GM21381 (cell line): Measurements from ENCODE around the gene AIM2.
"Not testable (repeated sequence)": the region's sequence is repeated elsewhere in the genome, so short reads cannot be mapped to it uniquely, and the experiment has no call there.

Experiments used
- ATAC-seq: cut with Tn5 transposase; IDR thresholded peaks from one replicate; pipeline ENCODE4 v1.9.1; 2021; ENCODE audit warnings: mild to moderate bottlenecking, moderate library complexity; ENCODE audit not compliant: unreplicated experiment

The AIM2 gene, protein sequence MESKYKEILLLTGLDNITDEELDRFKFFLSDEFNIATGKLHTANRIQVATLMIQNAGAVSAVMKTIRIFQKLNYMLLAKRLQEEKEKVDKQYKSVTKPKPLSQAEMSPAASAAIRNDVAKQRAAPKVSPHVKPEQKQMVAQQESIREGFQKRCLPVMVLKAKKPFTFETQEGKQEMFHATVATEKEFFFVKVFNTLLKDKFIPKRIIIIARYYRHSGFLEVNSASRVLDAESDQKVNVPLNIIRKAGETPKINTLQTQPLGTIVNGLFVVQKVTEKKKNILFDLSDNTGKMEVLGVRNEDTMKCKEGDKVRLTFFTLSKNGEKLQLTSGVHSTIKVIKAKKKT

DNA sequence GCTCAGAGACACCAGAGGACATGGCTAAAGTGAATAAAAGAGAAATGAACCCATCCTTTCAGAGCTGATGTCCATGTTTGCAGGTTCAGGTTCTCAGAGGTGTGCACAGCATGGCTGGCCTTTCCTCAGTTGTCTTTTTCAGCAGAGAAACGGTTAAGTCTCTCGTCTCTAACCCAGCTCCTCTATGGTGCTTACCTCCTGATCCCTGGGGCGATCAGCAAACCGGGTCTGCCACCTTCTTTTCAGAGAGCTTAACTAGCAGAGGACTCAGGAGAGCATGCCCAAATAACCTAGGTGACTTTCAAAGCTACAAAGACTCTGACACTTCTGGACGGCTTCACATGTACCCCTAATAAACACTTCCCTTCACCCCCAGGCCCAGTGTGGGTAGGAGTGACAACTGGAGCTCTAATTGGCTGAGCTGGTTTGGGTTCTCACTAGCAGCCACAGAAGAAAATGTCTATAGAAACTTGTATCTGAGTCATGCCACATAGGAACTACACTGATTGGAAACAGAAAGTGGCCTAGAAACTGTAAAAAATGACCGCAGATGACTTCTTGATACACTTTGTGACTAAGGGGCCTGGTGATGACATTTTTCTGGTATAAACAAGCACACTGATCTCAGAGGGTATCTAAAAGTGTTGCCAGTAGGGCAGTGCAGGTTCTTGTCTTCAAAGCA lies at the start of gene AIM2:
AIM2 (minus strand) TSS at position 329 of the 682 bp plus-strand sequence. CDS start 3,267 bp downstream, outside the sequence.
- peak; percentile 84 for ATAC-seq

DNA sequence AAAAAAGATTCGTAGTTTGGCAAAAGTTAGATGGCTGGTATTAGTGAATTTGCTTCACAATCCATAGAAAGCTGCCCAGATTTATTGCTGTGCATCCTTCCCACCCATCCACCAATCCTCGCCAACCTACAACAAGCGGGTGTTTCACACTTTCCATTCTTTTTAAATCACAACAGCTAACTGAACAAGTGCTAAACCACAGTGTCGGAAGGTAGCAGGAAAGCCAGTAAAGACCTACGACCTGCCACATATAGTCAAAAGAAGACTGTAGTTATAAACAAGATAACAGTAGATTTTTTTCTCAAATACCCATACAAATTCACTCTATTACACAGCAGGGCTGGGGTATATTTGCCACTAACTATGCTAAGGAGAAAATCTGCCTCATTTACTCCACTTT lies 47.0 kb upstream of the AIM2 start:
- no peak for ATAC-seq

DNA sequence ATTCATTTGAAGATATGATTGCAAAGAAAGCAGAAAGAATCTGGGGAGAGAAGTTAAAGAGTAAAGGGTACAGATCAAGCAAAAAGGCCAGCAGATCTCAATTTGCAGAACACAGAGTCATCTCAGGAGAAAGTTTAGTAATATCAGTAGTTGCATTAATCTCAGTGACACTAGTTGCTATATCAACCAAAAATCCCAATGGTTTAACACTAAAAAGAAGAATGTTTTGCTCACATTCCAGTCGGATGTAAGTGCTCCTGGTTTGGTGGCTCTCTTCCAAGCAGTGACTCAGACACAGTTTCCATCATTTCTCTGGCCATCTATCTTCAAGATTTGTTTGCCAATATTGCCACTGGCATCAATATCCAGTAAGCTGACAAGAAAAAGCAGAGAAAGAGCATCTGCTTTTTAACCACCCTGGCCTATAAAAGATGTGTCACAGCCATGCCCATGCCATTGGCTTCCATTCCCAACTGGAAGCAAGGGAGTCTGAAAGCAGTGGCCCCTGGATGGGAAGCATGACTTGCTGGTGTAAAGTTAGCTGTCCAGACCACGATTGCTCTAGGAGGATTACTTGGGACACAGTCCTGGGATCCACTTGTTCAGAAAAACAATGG lies 45.5 kb upstream of the AIM2 start:
- ATAC-seq, result peak; percentile 83

DNA sequence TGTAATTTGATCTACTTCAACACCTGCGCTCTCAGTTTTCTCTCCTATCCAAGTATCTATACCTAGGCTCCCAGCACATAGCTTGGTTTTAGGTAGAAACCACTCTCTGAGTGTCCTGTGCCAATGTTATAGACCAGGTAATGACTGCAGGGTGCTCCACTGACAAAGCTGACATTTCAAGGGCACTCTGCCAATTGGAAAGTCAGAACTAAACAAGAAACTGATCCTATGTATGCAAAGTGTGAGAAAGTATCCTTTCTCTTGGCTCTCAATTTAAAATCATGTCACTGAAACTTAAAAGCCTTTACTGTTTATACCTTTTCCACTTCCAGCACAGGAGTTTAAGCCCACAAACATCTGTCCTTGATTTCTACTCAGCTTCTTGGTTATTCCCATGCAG lies 45.0 kb upstream of the AIM2 start:
- ATAC-seq, result peak; percentile 61

DNA sequence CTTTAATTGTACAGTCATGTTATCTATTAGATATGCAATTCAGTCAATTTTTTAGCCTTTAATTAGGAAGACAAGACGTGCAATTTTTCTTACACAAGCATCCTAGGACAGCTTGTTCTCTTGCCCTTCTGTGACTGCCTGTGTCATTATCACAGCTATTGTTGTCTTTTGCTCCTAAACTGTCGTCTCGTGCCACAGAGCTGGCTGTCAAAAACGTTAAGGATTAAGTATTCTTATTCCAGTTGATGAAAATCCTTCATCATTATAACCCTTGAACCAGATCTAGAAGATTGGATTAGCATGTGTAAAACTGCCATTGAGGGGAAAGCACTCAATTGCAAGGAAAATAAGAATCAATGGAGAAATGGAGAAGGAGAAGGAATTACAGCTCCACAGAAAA lies 43.8 kb upstream of the AIM2 start:
- ATAC-seq, result no peak

DNA sequence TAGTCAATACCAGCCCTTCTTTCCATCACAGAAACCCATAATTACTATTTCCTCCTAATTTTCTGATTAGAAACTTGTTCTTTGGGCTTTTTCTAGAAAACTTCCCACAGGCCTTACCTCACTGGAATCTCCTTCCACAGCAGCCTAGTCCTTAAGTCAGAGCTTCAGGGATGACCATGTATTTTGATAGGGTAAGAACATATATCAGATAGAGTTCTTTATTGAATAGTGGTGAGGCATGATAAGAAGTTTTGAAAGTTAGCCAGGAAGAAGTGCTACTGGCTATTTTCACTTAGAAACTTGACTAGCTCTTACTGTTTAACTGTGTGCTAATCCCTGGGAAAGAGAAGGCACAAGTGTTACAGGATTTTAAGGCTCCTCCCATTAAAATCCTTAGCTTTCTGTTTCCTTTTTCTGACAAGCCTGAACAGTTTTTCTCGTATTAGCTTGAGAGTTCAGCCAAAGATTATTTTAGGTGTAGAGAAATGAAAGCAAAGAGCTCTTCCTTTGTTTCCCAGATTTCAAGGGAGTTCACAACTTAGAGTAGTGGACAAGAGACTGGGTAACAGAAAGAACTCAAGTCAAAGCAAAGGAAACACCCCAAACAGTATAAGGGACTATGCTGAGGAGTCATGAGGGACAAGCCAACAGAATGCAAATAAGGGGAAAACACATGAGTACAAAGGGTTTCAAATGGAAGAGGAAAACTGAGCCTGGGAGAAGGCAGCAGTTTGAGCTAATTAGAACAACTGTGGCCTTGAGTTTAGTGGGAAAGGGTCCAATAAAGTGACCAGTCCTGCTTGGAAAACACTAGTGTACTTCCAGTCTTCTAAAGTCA lies 37.2 kb upstream of the AIM2 start:
- ATAC-seq, result no peak

DNA sequence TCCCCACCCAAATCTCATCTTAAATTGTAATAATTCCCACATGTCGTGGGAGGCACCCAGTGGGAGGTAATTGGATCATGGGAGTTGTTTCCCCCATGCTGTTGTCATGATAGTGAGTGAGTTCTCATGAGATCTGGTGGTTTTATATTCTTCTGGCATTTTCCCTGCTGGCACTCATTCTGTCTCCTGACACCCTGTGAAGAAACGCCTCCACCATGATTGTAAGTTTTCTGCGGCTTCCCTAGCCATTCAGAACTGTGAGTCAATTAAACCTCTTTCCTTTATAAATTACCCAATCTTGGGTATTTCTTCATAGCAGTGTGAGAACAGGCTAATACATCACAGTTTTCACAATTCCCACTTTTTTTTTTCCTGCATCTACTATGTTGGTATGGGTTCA lies 26.5 kb upstream of the AIM2 start:
- ATAC-seq, result not testable (repeated sequence)

DNA sequence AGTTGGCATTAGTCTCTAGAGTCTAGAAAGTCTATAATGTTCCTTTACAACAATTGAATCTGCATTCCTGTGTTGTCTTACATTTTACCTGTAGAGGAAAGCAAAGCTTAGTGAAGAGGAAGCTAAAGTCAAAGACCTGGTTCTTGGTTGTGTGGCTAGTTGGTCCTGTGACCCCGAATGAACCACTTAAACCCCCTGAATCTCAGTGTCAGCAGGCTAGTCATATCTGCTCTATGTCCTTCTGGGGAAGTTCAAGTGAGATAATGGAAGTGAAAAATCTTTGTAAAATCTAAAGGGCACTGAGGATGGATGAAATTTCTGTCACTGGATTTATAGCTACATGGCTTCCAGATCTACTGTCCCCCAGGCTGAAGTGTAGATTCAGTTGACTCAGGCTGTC lies 24.0 kb upstream of the AIM2 start:
- ATAC-seq, result no peak

DNA sequence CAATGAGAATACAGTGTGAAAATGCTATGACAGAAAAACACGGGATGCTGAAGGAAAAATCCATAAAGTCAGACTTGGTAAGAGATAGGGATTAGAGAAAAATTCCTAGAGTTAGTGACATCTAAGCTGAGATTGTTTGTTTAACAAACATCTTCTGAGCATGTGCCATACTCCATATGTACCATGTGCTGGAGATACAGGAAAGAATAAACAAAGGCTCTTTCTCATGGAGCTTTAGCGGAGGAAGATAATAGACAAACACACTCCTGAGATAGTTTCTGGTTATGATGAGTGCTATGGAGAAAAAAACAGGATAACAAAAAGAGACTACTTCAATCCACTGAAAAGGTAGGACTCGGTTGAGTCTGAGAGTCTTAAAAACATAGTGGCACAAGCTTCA lies 22.0 kb upstream of the AIM2 start:
- no peak for ATAC-seq

DNA sequence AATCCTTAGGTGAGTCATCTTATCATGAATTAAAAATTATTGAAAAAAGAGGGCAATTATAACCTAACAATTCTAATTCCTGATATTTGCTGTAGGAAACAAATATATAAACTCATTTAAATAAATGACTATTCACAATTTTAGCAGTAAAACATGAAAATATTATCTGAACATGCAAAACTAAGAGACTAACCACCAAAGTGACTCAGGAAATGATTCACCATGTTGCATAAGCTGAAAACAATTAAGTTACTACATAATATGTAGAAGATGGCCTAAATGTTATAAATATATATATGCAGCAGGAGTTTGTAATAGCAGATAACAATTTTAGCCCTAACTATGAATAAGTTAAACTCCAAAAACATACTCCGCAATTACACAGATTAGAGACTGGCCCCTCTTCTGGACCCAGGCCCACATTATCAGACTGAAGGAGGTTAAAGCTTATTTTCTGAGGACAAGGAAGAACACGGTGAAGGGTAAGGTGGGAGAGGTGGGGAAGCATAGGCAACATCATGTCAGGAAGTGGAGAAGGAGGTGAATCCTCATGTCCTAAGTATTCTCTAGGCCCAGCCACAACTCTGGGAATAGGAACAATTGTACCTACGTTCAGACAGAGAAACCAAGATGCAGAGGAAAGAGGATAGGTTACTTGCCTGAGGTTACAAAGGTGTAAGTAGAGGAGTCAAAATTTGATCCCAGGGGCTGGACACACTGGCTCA lies 15.6 kb upstream of the AIM2 start:
- no peak for ATAC-seq

DNA sequence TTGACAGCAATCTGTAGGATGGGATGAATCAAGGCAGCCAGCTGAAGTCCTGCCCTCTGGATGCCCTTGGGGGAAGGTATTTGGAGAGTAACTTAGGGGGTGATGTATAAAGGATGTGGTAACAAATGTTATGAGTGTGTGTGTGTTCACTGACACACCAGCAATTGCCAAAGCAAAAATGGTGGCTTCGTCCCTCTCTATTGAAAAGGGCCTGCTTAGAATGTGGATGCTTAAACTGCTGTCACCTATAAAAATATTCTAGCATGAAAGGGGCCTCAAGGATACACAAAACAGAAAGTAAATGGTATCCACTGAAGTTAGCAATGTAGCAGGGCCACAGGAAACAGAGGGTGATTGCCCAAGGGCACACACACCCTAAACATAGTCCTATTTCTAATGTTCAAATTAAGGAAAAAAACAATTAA lies 15.1 kb upstream of the AIM2 start:
- no peak for ATAC-seq

DNA sequence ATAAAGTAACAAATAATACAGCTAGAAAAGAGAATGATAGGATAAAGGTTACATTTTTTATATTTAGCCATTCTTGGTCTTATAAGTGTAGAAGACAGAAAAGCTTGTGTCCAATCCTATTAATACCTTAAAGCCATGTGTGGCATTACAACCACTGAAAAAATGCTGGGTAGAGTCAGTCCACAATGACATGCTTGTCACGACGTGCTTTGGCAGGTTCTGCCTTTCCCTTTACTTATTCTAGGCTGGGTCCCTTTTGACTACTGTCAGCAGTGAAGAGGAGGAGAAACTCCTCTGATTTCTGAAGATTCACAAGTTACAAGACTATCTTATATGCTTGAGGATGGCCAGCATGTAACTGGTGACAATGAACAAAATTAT lies 14.6 kb upstream of the AIM2 start:
- no peak for ATAC-seq

DNA sequence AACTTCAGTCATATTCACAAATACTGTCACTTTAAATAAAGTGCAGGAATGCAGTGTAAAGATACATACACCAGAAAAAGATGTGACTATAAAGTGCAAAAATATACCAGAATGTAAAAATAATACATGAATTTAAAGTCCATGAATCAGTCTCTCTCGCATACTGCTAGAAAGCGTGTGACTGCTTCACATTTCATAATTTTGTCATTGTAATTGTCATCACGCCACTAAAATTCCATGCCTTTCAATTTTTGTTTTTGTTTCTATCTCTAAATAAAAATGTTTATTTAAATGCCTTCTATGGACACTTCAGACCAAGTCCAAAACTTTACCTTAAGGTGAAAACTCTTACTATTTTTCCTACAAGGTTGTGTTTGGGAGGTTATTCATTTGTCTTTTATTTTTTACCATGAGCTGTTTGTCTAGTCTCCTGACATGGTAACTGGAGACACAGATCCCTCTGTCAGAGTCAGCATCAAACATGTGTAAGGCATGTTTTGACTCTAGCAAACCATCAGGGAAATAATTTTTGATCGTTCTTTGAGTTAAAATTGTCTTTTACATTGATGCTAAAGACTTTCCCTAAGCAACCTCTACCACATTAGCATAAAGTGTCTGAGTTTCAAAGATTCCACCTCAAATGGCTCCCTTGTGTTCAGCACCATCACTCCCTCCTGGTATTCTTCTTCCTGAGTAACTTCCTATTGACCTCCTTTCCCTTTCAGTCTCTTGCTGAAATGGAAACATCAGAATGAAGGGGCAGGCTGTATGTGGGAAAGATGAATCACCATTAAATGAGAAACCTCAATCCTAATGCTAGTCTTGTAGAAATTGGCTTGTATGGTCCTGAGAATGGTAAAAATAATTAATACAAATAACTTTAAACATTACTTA lies 14.0 kb upstream of the AIM2 start:
- no peak for ATAC-seq

DNA sequence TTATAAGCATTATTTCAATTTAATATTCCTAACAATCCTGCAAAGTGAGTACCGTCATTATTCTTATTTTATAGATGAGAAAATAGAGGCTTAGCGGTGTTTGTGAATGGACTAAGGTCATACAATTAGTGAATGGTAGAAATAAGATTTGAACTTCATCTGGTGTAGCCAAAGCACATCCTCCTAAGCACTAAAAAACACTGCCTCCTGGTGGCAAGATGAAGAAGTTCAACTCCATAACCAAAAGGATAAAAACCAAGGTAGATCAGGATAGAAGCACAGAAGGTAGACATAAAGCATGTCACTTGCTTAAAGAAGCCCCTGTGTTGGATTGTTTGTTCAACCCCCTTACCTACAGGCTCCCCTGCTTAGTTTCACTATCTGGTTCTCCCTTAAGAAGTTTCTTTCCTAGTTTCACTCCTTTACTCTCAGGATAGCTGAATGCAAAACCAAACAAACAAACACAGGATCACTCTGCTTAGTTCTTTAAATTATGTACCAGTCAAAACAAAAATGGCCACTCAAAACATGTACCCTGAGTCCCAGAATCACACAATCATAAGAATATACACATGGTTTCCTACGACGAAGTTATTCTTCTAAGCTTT lies 12.7 kb upstream of the AIM2 start:
- no peak for ATAC-seq

DNA sequence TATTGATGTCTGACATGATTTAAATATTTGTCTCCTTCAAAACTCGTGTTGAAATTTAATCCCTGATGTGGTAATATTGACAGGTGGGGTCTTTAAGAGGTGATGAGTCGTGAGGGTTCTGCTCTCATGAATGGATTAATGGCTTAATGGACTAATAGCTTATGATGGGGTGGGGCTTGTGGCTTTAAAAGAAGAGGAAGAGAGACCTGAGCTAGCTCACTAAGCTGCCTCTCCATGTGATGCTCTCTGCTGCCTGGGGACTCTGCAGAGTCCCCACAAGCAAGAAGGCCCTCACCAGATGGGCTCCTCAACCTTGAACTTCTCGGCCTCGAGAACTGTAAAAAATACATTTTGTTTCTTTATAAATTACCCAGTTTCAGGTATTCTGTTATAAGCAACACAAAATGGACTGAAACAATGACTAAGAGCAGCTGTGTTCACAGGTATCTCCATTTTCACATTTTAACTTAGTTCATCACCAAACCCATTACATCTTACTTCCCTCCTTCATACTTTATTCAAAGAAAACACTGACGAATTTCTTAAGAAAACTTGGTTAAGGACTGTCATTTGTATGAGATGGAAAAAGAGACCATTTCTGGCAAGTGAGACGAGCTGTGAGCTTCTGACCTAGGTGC lies 12.1 kb upstream of the AIM2 start:
- ATAC-seq, result no peak

DNA sequence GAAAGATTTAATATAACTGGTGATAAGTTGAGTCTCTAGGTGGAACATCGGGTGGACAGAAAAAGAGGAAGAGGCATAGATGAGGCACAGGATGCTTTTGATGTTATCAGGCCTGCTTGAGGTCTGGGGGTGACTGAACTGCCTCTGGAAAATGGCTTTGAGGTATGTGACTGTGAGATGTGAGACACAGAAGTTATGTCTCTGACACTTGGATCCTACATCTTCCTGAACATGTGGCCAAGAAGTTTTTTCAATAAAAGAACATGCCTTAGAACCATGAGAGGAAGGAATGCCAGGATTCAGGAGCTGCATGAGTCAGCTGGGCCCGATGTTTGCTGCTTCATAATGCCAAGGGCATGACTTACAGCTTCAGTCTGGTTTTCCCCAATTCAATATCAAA lies 11.5 kb upstream of the AIM2 start:
- ATAC-seq, result no peak

DNA sequence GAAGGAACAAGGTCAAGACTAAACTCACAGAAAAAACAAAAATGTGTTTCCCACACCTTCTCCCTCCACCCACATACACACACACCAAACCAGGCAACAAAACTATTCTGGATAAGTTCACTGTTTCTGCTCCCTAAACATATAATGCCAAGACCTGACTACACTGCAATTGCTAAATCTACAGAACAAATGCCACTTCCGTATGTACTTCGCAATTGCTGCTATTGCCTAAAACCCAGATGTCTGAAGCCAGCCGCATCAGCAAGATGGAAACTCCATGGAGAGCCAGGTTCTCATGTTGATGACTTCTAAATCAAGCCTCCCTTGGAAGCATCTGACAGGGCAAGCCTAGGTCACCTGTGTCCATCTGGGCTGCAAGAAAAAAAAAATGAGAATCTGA lies 8.3 kb upstream of the AIM2 start:
- no peak for ATAC-seq

DNA sequence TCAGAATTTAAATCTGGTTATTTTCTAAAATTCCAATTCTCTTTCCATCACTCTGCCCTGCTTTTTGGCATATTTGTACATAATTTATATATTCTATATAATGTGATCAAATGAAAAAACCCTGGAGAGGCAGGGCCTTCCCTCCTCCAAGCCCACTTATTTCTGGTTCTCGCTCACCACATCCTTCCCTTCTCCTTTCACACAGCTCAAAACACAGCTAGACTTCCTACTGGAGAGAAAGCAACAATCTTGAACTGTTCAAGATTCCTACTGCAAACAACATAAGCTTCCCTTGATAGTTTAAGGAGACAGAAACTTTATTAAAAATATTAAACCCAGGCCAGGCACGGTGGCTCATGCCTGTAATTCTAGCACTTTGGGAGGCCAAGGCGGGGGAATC lies 7.6 kb upstream of the AIM2 start:
- ATAC-seq, result no peak

DNA sequence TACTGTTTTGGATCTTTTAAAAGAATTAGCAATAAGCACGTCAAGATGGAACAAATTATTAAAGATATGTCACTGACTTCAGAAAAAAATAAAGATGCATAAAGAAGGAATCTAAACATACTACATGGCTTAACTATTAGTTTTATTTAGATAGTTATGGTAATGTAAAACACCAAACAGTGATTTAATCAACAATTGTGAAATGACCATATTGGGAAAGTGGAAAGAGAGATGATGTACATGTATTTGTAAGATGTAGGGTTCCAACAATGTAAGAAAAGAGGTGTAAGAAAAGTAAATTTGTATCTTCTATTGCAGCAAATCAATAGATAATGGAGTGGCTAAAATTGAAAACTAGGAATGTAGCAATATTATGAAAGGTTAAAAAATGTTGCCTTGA lies 6.4 kb upstream of the AIM2 start:
- ATAC-seq, result no peak
